Central memory CD4-positive, alpha-beta T cell (primary cell): Measurements from ENCODE around the gene CENPX.
"Not testable (repeated sequence)": the region's sequence is repeated elsewhere in the genome, so short reads cannot be mapped to it uniquely, and the experiment has no call there.

Experiments
- DNase-seq: peaks from one replicate; pipeline ENCODE4 v3.0.0; 2022

CENPX gene

DNA sequence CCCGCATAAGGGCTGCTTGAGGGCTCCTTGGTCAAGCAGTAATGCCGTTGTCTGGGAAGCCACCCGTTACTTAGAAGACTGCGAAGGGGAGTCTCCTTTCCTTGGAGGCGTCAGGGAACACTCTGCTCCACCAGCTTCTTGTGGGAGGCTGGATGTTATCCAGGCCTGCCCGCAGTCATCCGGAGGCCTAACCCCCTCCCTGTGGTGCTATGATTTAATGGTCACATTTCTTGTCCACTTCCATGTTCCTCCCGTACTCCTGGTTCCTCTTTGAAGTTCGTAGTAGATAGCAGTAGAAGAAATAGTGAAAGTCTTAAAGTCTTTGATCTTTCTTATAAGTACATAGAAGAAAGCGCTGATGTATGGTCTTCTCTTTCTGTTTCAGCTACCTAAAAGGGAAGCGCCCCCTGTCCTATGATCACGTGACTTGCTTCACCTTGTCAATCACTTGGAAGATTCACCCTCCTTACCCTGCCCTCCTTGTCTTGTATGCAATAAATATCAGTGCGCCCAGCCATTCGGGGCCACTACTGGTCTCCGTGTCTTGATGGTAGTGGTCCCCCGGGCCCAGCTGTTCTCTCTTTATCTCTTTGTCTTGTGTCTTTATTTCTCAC lies 16.2 kb upstream of the CENPX start:
- not testable (repeated sequence) for DNase-seq

DNA sequence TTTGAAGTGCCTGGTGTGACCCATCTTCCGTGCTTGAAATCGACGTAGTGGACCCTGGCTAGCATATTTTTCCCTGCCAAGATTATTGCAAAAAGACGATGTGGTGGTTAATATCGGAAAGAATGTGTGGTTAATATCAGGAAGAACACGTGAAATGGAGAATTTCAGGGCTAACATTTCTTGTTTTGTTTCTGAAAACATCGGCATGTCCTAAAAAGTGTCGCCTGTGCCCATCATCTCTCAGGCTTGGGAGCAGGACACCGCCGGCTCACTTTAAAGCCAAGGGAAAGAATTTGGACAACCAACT lies 15.2 kb upstream of the CENPX start:
- no peak for DNase-seq

DNA sequence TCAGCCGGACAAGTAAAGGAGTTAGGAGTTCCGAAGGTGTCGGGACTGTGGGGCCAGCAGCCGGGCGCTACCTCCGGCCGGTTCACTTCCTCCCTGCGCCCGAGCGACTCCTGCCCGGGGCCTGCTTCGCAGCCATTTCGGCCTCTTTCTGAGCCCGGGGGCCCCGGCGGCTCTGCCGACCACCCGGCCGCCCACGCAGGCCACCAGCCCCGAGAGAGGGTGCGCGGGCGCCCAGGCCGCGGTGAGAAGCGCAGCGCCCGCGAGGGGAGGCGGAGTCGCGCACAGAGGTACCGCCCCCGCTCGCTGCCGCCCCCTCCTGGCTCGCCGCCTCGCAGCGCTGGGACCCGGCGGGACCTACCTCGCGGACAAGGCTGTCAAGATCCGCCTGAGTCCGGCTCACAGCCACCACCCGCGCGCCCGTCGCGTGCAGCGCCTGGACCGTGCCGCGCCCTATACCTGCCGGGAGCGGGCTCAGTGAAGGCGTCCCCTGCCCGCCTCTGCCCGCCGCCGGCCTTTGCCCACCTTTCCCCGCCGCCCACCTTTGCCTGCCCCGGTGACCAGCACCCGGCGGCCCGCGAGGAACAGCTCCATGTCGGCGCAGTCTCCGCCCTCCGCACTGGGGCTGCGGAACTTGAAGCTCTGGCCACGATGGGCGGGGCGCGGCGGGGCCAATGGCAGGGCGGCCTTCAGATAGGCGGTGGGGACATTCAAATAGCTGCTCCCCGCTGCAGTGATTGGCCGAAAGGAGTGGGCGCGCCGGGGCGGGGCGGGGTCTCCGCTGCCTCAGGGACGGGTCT lies 14.6 kb upstream of the CENPX start, which contains the start of gene DCXR:
Gene DCXR, minus strand, starts transcription at position 606 of the 797 bp plus-strand sequence. Its CDS starts 15 bp downstream, at position 591.
- peak; percentile 93 for DNase-seq

DNA sequence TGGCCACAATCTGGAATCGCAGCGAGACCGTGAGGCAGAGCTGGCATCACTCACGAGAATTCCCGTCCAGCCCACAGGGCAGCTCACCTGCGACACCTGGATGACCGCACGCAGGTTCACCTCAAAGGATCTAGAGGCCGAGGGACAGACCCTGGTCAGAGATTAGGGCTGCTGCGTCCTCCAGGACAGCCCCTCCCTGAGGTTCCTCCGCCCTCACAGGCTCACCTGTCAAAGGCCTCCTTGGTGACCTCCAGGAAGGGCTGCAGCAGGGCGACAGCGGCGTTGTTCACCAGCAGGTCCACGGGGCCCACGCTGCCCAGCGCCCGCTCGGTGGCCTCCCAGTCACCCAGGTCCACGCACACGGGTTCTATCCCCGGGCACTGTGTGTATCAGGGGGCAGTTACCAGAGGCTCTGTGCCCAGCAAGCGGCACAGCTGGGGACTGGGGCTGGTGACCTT lies 14.0 kb upstream of the CENPX start:
- no peak for DNase-seq

GRCh38 chr17:82035956-82036633 lies 13.4 kb upstream of the CENPX start:
- no peak for DNase-seq

GRCh38 chr17:82035488-82035887 lies 12.8 kb upstream of the CENPX start:
- DNase-seq: no peak

GRCh38 chr17:82034371-82035011 lies 11.8 kb upstream of the CENPX start:
- DNase-seq: no peak

- DNase-seq: no peak
Measured at GRCh38 chr17:82033359-82034085, 10.8 kb upstream of the CENPX start.

GRCh38 chr17:82031885-82032627 lies 9.4 kb upstream of the CENPX start:
- no peak for DNase-seq

DNA sequence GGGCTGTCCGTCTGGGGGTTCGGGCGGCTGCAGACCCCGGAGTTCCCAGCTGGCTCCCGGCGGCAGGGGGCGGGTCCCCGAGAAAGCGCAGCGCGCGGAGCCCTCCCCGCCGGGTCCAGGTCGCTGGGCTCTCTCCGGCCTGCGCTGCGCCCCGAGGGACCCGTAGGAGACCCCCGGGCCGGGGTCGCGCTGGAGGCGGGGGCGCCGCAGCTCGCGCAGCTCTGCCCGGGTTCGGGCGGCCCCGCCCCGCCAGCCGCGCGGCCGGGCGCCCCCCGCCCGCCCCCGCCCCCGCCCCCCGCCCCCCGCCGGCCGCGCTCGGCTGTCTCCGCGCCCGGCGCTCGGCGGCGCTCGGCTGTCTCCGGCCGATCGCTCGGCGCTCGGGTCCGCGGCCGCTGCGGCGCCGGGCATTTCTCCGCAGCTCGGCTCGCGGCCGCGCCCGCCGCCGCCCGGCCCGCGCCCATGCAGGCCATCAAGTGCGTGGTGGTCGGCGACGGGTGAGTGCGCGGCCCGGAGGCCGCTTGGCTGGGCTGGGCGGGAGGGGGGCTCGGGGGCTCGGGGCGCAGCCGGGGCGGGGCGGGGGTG lies 8.7 kb upstream of the CENPX start, which contains the start of gene RAC3:
Gene RAC3, plus strand, starts transcription at position 376 of the 582 bp plus-strand sequence. Its CDS starts 84 bp downstream, at position 460.
- DNase-seq: no peak

- DNase-seq: peak; percentile 81
Measured at GRCh38 chr17:82030470-82031302, 8.0 kb upstream of the CENPX start.

DNA sequence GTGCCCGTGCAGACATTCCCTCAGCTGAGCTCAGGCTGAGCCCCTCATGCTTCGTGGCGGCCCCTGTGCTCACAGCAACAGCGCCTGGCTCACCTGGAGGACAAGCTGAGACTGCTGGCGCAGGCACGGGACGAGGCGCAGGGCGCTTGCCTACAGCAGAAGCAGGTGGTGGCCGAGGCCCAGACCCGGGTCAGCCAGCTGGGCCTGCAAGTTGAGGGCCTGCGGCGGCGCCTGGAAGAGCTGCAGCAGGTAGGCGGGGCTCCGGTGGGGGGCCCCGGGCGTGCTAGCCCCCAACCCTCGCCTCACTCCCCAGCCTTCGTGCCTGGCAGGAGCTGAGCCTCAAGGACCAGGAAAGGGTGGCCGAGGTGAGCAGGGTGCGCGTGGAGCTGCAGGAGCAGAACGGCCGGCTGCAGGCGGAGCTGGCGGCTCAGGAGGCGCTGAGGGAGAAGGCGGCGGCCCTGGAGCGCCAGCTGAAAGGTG lies 7.4 kb upstream of the CENPX start:
- DNase-seq: no peak

DNA sequence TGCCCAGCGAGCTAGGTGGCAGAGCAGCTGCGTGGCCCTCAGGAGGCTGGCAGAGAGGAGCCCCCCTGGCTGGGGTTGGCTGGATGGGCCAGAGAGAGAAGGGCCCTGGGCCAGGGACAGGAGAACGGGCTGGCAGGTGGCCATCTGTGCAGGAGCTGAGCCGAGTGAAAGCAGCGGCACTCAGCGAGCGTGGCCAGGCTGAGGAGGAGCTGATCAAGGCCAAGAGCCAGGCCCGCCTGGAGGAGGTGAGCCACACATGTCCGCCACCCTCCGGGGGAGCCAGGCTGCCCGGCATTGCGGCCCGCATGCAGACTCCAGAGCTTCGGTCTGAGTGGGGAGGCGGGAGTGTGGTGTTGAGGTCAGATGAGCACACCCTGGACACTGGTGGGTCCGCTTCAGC lies 6.7 kb upstream of the CENPX start:
- no peak for DNase-seq

DNA sequence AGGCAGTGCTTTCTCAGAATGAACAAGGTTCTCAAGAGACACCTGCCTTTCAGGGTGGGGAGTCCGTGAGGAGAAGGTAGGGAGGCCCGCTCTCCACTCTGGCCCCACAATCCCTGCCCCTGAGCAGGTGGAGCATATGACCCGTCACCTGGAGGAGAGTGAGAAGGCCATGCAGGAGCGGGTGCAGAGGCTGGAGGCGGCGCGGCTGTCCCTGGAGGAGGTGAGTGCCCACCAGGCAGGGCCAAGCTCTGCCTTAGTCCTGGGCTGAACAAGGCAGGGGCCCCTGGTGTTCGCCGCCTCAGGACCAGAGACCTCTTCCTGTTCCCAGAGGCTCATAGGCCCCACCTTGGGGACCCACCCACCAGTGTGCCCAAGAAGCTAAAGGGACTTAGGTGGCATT lies 6.3 kb upstream of the CENPX start:
- DNase-seq: no peak

- no peak for DNase-seq
Measured at GRCh38 chr17:82028246-82028645, 5.6 kb upstream of the CENPX start.

DNA sequence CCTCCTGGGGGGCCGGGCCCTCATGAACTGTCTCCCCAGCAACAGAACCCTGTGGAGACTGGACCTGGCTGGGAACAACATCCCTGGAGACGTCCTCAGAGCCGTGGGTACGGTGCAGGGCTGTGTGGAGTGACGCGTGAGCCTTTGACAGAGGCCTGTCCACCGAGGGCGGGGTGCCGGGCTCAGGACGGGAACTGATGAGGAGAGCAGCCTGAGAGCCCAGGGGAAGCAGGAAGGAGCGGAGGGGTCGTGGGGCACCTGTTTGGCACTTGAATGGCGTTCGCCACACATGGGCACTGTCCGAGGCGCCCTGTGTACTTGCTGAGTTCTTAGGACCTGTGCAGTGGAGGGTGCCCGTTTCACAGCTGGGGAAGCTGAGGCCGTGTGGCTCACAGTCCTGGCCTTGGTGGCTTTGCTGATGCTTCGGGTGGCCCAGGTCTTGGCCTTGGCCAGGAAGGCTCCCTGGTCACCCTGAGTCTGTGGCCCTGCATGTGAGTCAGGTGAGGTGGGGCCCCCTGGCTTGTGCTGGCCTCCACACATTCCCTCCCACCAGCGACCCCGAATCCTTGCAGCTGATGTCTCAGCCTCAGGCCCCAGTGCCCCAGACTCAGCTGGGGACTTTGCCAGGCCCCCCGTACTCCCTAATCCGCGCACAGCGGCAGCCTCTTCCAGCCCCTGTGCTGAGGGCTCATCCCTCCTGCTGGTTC lies 2.9 kb upstream of the CENPX start:
- DNase-seq: no peak

GRCh38 chr17:82024859-82025258 lies 2.2 kb upstream of the CENPX start:
- no peak for DNase-seq

DNA sequence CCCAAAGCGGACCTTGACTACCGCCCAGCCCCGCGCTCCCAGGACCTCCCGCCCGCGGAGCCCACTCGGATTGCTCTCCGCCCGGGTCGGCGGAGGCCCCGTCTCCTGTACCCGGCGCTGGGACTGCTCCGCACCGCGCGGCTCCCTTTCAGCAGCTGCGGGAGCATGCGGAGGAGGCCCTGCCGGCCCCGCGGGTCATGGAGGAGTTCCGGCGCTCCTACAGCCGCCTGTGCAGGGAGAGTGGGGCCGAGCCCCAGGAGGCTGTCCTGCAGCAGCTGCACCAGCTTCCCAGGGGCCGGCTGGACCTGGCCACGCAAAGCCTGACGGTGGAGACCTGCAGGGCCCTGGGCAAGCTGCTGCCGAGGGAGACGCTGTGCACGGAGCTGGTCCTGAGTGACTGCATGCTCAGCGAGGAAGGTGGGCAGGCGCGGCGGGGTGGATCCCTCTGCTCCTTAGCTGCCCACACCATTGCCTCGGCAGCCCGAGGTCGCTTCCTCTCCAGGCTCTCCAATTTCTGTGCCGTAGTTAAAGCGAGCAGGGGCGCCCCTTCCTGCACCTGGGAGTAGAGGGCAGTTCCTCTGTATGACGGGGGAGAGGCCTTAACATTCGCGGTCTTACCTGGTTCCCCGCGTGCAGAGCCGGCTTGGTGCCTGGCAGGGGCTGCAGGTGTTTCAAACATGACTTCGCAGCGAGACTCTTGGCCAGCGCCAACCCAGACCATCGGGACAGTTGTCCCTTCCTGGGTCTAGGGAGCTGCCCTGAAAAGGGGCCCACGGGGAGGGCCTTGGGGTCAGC lies 966 bp upstream of the CENPX start:
- no peak for DNase-seq

DNA sequence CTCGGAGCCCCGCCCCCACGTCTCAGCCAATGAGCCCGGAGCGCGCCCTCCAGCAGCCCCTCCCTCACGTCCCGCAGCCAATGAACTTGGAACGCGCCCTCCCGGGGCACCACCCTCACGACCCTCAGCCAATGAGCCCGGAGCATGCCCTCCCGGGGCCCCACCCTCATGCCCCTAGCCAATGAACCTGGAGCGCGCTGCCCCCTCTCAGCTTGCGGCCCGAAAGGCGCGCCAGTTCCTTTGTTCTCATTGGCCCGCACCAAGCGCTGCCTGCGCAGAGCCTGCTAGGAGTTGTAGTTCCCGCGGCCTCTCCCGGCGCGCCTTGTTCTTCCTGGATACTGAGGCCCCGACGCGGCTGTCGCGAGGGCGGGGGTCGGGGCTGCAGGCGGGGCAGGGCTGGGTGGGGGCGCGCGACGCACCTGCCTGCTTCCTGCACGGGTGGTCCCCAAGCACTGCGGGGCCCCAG lies 336 bp upstream of the CENPX start, which contains the start of gene LRRC45:
Gene LRRC45, plus strand, starts transcription at position 325 of the 466 bp plus-strand sequence. CDS start 339 bp downstream, outside the sequence.
- peak; percentile 100 for DNase-seq
